WTC11 (cell line): ENCODE measurements around the gene RYR2. TPM values are rescaled to one million over a fixed set of nuclear protein-coding genes. Genes with fewer than 3 reads are reported as not detected.

ENCODE experiments used
- ATAC-seq: fragments of 200-7000 bp; cut with Tn5 transposase; 2 replicates; pipeline ENCODE4 v1.10.0; 2021; ENCODE audit warnings: mild to moderate bottlenecking, moderate library complexity
- CTCF ChIA-PET: fragments of 300-600 bp; sonication (Branson Sonifier 250); formaldehyde crosslinking; loops from one replicate; lab custom pipeline; 2021; ENCODE audit warnings: antibody characterized with exemption; lab: Charles Lee
- POLR2A ChIA-PET: fragments of 350-600 bp; sonication (Branson Sonifier 250); formaldehyde crosslinking; loops from one replicate; lab custom pipeline; 2021; ENCODE audit warnings: antibody characterized with exemption; lab: Charles Lee
- DNase-seq: peaks from one replicate; pipeline ENCODE4 v3.0.0; 2021; ENCODE audit warnings: low spot score
- H3K27ac Mint-ChIP-seq: 2 replicates; pipeline ENCODE4 v1.8.0; 2021; ENCODE audit warnings: mixed read lengths
- H3K27me3 Mint-ChIP-seq: 2 replicates; pipeline ENCODE4 v1.8.0; 2021; ENCODE audit warnings: low read depth, mild to moderate bottlenecking, moderate library complexity, mixed read lengths
- H3K36me3 Mint-ChIP-seq: 2 replicates; pipeline ENCODE4 v1.8.0; 2021; ENCODE audit warnings: mixed read lengths
- H3K4me1 Mint-ChIP-seq: 2 replicates; pipeline ENCODE4 v1.8.0; 2022; ENCODE audit warnings: mixed read lengths
- H3K4me3 Mint-ChIP-seq: 2 replicates; pipeline ENCODE4 v1.8.0; 2021; ENCODE audit warnings: mild to moderate bottlenecking, moderate library complexity, mixed read lengths
- H3K9me3 Mint-ChIP-seq: 2 replicates; pipeline ENCODE4 v1.8.0; 2021; ENCODE audit warnings: mixed read lengths
- ATF1 ChIP-seq: sonication (generic); formaldehyde crosslinking; IDR thresholded peaks from 2 replicates; pipeline ENCODE4 v1.8.1; 2023; ENCODE audit warnings: mild to moderate bottlenecking, moderate library complexity, missing genetic modification reagents
- CDX4 ChIP-seq: fragments of 250-450 bp; sonication (Bioruptor Pico); IDR thresholded peaks from 2 replicates; pipeline ENCODE4 v1.9.0; 2021; ENCODE audit warnings: moderate library complexity, mild to moderate bottlenecking, inconsistent platforms, borderline replicate concordance
- CREM ChIP-seq: sonication (generic); formaldehyde crosslinking; IDR thresholded peaks from 2 replicates; pipeline ENCODE4 v1.8.1; 2022; ENCODE audit warnings: mild to moderate bottlenecking, missing genetic modification reagents, moderate library complexity
- E2F1 ChIP-seq: sonication (generic); formaldehyde crosslinking; IDR thresholded peaks from 2 replicates; pipeline ENCODE4 v1.8.0; 2022; ENCODE audit warnings: mild to moderate bottlenecking, missing genetic modification reagents
- FOXK1 ChIP-seq: sonication (generic); formaldehyde crosslinking; IDR thresholded peaks from 2 replicates; pipeline ENCODE4 v1.8.0; 2022; ENCODE audit warnings: mild to moderate bottlenecking, moderate library complexity, missing genetic modification reagents
- MYBL2 ChIP-seq: sonication (generic); formaldehyde crosslinking; IDR thresholded peaks from 2 replicates; pipeline ENCODE4 v1.8.1; 2023; ENCODE audit warnings: mild to moderate bottlenecking, moderate library complexity, missing genetic modification reagents
- NFE2L1 ChIP-seq: sonication (generic); formaldehyde crosslinking; IDR thresholded peaks from 2 replicates; pipeline ENCODE4 v1.8.1; 2023; ENCODE audit warnings: missing genetic modification reagents
- NR2C2 ChIP-seq: sonication (generic); formaldehyde crosslinking; IDR thresholded peaks from 2 replicates; pipeline ENCODE4 v1.8.0; 2022; ENCODE audit warnings: mild to moderate bottlenecking, missing genetic modification reagents
- PRDM15 ChIP-seq: sonication (generic); formaldehyde crosslinking; IDR thresholded peaks from 2 replicates; pipeline ENCODE4 v1.8.0; 2022; ENCODE audit warnings: missing genetic modification reagents
- PRRX2 ChIP-seq: fragments of 250-450 bp; sonication (Bioruptor Pico); IDR thresholded peaks from 2 replicates; pipeline ENCODE4 v1.8.0; 2021; ENCODE audit warnings: mild to moderate bottlenecking
- SP1 ChIP-seq: sonication (generic); formaldehyde crosslinking; conservative IDR thresholded peaks from 2 replicates; pipeline ENCODE4 v1.8.1; 2022; ENCODE audit warnings: missing genetic modification reagents
- STAT6 ChIP-seq: sonication (generic); formaldehyde crosslinking; conservative IDR thresholded peaks from 2 replicates; pipeline ENCODE4 v1.8.1; 2023; ENCODE audit warnings: mild to moderate bottlenecking, low read depth, missing genetic modification reagents, moderate library complexity
- TCF7 ChIP-seq: sonication (generic); formaldehyde crosslinking; IDR thresholded peaks from 2 replicates; pipeline ENCODE4 v1.8.0; 2022; ENCODE audit warnings: mild to moderate bottlenecking, low read depth, missing genetic modification reagents, moderate library complexity
- TEAD4 ChIP-seq: sonication (generic); formaldehyde crosslinking; IDR thresholded peaks from 2 replicates; pipeline ENCODE4 v1.8.0; 2022; ENCODE audit warnings: mild to moderate bottlenecking, missing genetic modification reagents
- TP53 ChIP-seq: sonication (generic); formaldehyde crosslinking; IDR thresholded peaks from 2 replicates; pipeline ENCODE4 v1.8.1; 2023; ENCODE audit warnings: mild to moderate bottlenecking, missing genetic modification reagents
- ZMAT4 ChIP-seq: fragments of 250-450 bp; sonication (Bioruptor Pico); IDR thresholded peaks from 2 replicates; pipeline ENCODE4 v1.9.0; 2021; ENCODE audit warnings: mild to moderate bottlenecking
- ZNF138 ChIP-seq: sonication (generic); formaldehyde crosslinking; conservative IDR thresholded peaks from 2 replicates; pipeline ENCODE4 v1.8.1; 2022; ENCODE audit warnings: mild to moderate bottlenecking, moderate library complexity, missing genetic modification reagents
- ZNF219 ChIP-seq: sonication (generic); formaldehyde crosslinking; IDR thresholded peaks from 2 replicates; pipeline ENCODE4 v1.8.0; 2023; ENCODE audit warnings: missing genetic modification reagents, mild to moderate bottlenecking, borderline replicate concordance
- ZNF396 ChIP-seq: fragments of 250-450 bp; sonication (Bioruptor Pico); IDR thresholded peaks from 2 replicates; pipeline ENCODE4 v1.8.0; 2021; ENCODE audit warnings: mild to moderate bottlenecking, moderate library complexity, borderline replicate concordance
- total RNA-seq: library from RNA; stranded (reverse); gene quantifications from 3 replicates; pipeline ENCODE4 v1.2.3, GENCODE V29; 2021
- TF ChIP-seq, protein P1 (sequence below): sonication (generic); formaldehyde crosslinking; IDR thresholded peaks from 2 replicates; pipeline ENCODE4 v1.8.0; 2023; ENCODE audit warnings: missing genetic modification reagents
- TF ChIP-seq, protein P2 (sequence below): sonication (generic); formaldehyde crosslinking; IDR thresholded peaks from 2 replicates; pipeline ENCODE4 v1.8.1; 2023; ENCODE audit warnings: mild to moderate bottlenecking, missing genetic modification reagents
- TF ChIP-seq, protein P3 (sequence below): fragments of 250-450 bp; sonication (Bioruptor Pico); conservative IDR thresholded peaks from 2 replicates; pipeline ENCODE4 v1.9.0; 2021; ENCODE audit warnings: mild to moderate bottlenecking

Gene RYR2
- total RNA-seq, 1 experiment from 2014 or later: 7.9 TPM

GRCh38 chr1:237754627-237755026 lies 712.6 kb downstream of the RYR2 start (continued):
- no peak for TF ChIP-seq STAT6
- no peak for TF ChIP-seq CREM (CRISPR knock-in tag)

DNA sequence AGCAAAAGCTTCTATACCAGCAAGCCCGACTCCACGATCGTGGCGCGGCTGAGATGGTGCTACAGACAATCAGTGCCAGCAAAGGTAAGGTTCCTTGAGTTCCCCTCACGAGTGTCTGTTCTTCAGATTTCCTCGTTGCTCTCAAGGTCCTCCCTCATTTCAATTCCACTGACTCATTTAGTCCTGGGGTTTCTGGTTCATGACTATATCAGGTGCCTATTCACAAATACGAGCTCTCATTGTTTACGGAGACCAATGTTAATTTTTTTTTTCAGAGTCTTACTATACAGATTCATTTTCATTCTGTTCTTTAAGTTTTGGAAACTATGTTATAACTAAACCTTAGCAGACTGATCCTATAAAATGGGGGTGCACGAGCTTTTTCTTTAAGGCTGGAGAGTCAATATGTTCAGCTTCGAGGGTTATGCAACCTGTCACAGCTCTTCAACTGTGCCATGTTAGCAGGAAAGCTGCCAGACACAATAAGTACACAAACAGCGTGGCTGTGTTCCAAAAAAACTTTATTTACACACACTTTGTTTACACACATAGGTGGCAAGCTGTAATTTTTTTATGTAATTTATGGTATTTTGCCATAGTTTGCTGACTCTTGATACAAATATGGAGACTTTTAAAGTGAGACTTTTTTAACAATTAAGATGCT lies 714.5 kb downstream of the RYR2 start:
- POLR2A ChIA-PET: no interaction called here
- DNase-seq (no peak), ATAC-seq (no peak)
- CTCF ChIA-PET: no interaction called here
- TF ChIP-seq, protein P1, sequence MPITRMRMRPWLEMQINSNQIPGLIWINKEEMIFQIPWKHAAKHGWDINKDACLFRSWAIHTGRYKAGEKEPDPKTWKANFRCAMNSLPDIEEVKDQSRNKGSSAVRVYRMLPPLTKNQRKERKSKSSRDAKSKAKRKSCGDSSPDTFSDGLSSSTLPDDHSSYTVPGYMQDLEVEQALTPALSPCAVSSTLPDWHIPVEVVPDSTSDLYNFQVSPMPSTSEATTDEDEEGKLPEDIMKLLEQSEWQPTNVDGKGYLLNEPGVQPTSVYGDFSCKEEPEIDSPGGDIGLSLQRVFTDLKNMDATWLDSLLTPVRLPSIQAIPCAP (CRISPR knock-in tag): no peak
- TF ChIP-seq ZNF396 (CRISPR knock-in tag) (no peak), ZMAT4 (CRISPR knock-in tag) (no peak), TEAD4 (no peak), E2F1 (CRISPR knock-in tag) (no peak), TCF7 (no peak), NFE2L1 (no peak), ATF1 (no peak), CDX4 (CRISPR knock-in tag) (no peak), TP53 (CRISPR knock-in tag) (no peak), MYBL2 (CRISPR knock-in tag) (no peak), ZNF138 (CRISPR knock-in tag) (no peak), ZNF219 (CRISPR knock-in tag) (no peak), SP1 (CRISPR knock-in tag) (no peak), NR2C2 (CRISPR knock-in tag) (no peak), FOXK1 (CRISPR knock-in tag) (no peak), PRRX2 (CRISPR knock-in tag) (no peak), PRDM15 (no peak)
- TF ChIP-seq, protein P2, sequence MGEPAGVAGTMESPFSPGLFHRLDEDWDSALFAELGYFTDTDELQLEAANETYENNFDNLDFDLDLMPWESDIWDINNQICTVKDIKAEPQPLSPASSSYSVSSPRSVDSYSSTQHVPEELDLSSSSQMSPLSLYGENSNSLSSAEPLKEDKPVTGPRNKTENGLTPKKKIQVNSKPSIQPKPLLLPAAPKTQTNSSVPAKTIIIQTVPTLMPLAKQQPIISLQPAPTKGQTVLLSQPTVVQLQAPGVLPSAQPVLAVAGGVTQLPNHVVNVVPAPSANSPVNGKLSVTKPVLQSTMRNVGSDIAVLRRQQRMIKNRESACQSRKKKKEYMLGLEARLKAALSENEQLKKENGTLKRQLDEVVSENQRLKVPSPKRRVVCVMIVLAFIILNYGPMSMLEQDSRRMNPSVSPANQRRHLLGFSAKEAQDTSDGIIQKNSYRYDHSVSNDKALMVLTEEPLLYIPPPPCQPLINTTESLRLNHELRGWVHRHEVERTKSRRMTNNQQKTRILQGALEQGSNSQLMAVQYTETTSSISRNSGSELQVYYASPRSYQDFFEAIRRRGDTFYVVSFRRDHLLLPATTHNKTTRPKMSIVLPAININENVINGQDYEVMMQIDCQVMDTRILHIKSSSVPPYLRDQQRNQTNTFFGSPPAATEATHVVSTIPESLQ (CRISPR knock-in tag): no peak
- TF ChIP-seq, protein P3, sequence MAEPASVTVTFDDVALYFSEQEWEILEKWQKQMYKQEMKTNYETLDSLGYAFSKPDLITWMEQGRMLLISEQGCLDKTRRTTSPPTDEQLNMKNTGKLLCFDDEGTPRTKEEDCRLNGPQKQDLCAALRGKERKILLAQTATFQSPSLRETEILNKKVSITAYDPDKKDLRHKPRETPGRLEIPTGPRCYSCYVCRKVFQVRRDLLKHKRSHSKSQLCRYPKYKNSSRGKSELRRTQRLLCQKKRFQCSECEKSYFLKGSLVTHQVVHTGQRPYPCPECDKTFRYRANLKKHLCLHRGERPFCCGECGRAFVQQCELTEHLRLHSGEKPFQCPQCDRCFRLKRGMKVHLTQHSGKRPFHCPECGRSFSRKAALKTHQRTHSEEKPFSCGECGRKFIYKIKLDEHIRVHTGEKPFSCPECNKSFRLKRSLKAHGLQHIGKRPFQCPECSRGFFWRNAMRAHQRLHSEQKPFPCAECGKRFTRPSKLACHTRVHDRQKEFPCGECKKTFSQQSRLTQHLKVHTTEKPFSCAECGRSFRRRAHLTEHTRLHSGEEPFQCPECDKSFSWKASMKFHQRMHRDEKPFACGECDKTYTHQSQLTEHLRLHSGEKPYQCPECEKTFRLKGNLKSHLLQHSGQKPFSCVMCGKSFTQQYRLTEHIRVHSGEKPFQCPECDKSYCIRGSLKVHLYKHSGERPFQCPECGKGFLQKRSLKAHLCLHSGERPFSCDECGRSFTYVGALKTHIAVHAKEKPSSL (CRISPR knock-in tag): no peak
- no peaks in the 10 kb centered on the region for H3K27me3 Mint-ChIP-seq
- no peak overlapping the region for H3K4me3 Mint-ChIP-seq
- no peaks in the 10 kb centered on the region for H3K36me3 Mint-ChIP-seq
- no peaks in the 10 kb centered on the region for H3K9me3 Mint-ChIP-seq
- H3K4me1 Mint-ChIP-seq: peaks cover 18% of the 10 kb centered on the region
- no peak overlapping the region for H3K27ac Mint-ChIP-seq
